GM23248 (cell line): ENCODE data around the gene UBE3B.

ENCODE experiments used
- EZH2 ChIP-seq: fragments of 200-600 bp; sonication (generic); IDR thresholded peaks from 2 replicates; pipeline ENCODE4 v1.6.1; 2018; ENCODE audit warnings: antibody characterized with exemption, mild to moderate bottlenecking; ENCODE audit not compliant: insufficient read depth, poor library complexity, severe bottlenecking
- EZH2phosphoT487 ChIP-seq: fragments of 200-600 bp; sonication (generic); IDR thresholded peaks from 2 replicates; pipeline ENCODE4 v1.6.1; 2018; ENCODE audit warnings: antibody characterized with exemption, moderate library complexity, mild to moderate bottlenecking, low read depth; ENCODE audit not compliant: insufficient read depth

- TF ChIP-seq EZH2phosphoT487 (no peak), EZH2 (no peak)
Measured at GRCh38 chr12:109432431-109432830, 45.0 kb upstream of the UBE3B start.
